HepG2 (cell line): ENCODE results near the gene ZNF48. TPM values are rescaled to one million over a fixed set of nuclear protein-coding genes. Genes with fewer than 3 reads are reported as not detected.
A peak's percentile ranks its signal among the peaks of the same experiment; 100 is the strongest.

ENCODE experiments used
- ARNTL ChIP-seq: sonication (generic); formaldehyde crosslinking; IDR thresholded peaks from 2 replicates; pipeline ENCODE4 v1.4.0; 2020; ENCODE audit warnings: mild to moderate bottlenecking, missing genetic modification reagents
- ELF4 ChIP-seq: sonication (generic); formaldehyde crosslinking; IDR thresholded peaks from 2 replicates; pipeline ENCODE4 v1.5.0; 2020; ENCODE audit warnings: missing genetic modification reagents, mild to moderate bottlenecking, moderate library complexity, borderline replicate concordance
- GABPB1 ChIP-seq: IDR thresholded peaks from 2 replicates; pipeline ENCODE4 v1.6.1; 2016; ENCODE audit warnings: mild to moderate bottlenecking, missing genetic modification reagents, moderate library complexity, missing compliant biosample characterization
- HOMEZ ChIP-seq: IDR thresholded peaks from 2 replicates; pipeline ENCODE4 v1.6.1; 2016; ENCODE audit warnings: low read depth
- NFE2 ChIP-seq: sonication (generic); formaldehyde crosslinking; IDR thresholded peaks from 2 replicates; pipeline ENCODE4 v1.4.0; 2020; ENCODE audit warnings: missing genetic modification reagents
- PCBP2 ChIP-seq: fragments of 200-400 bp; formaldehyde crosslinking; optimal IDR thresholded peaks from 2 replicates; pipeline ENCODE3; 2018; ENCODE audit warnings: low read length, low read depth; ENCODE audit not compliant: poor library complexity, severe bottlenecking
- SNRNP70 ChIP-seq: fragments of 200-400 bp; formaldehyde crosslinking; IDR thresholded peaks from 2 replicates; pipeline ENCODE4 v1.6.1; 2017; ENCODE audit warnings: mild to moderate bottlenecking, low read depth, low read length, moderate library complexity
- SOX5 ChIP-seq: IDR thresholded peaks from 2 replicates; pipeline ENCODE4 v1.6.1; 2016; ENCODE audit warnings: borderline replicate concordance
- TBX3 ChIP-seq: fragments of 450-650 bp; IDR thresholded peaks from 2 replicates; pipeline ENCODE4 v1.6.1; 2017; ENCODE audit warnings: antibody characterized with exemption, mild to moderate bottlenecking, inconsistent platforms, borderline replicate concordance
- ZNF776 ChIP-seq: sonication (generic); formaldehyde crosslinking; IDR thresholded peaks from 2 replicates; pipeline ENCODE4 v1.4.0; 2020; ENCODE audit warnings: mild to moderate bottlenecking, missing genetic modification reagents
- ZSCAN12 ChIP-seq: sonication (generic); formaldehyde crosslinking; IDR thresholded peaks from 2 replicates; pipeline ENCODE4 v1.9.0; 2021; ENCODE audit warnings: mild to moderate bottlenecking, missing genetic modification reagents
- ZZZ3 ChIP-seq: sonication (generic); formaldehyde crosslinking; IDR thresholded peaks from 2 replicates; pipeline ENCODE4 v1.4.0; 2020; ENCODE audit warnings: missing genetic modification reagents, mild to moderate bottlenecking, borderline replicate concordance
- polyA plus RNA-seq, 8 experiments: library from polyadenylated mRNA; depleted of rRNA in 3 of 8; stranded (reverse) in 7 of 8; unstranded in 1 of 8; fragments of >200 nt; fragmentation: Illumina TruSeq in 4 of 8; extraction: Trizol in 4 of 8; gene quantifications; 2 replicates each; pipeline versions ENCODE4 v1.2.1 to v1.2.3, GENCODE V29; 2011 to 2016; ENCODE audit warnings: low read depth in 4 of 8, missing spikeins in 1 of 8, mixed read lengths in 1 of 8; ENCODE audit not compliant: insufficient read depth in 1 of 8
- total RNA-seq, 5 experiments: library from RNA; depleted of rRNA; stranded (reverse); fragments of >200 nt; fragmentation: Illumina TruSeq; extraction: Trizol; gene quantifications; 2 replicates each; pipeline ENCODE4 v1.2.3, GENCODE V29; 2016; ENCODE audit warnings: low read depth in 1 of 5
- TF ChIP-seq, protein P1 (sequence below): sonication (generic); formaldehyde crosslinking; IDR thresholded peaks from 2 replicates; pipeline ENCODE4; 2020; ENCODE audit warnings: missing genetic modification reagents, mild to moderate bottlenecking, borderline replicate concordance
- TF ChIP-seq, protein P2 (sequence below): sonication (generic); formaldehyde crosslinking; IDR thresholded peaks from 2 replicates; pipeline ENCODE4 v1.4.0; 2020; ENCODE audit warnings: mild to moderate bottlenecking, missing genetic modification reagents
- TF ChIP-seq, protein P3 (sequence below): sonication (generic); formaldehyde crosslinking; IDR thresholded peaks from 2 replicates; pipeline ENCODE4 v1.9.0; 2021; ENCODE audit warnings: mild to moderate bottlenecking, missing genetic modification reagents

ZNF48 gene
- total and polyA plus RNA-seq, 2 of the 13 experiments (the other 11 are each of a cell fraction or from before 2014, with no cell fraction given), result 9.9 to 12.3 TPM

DNA sequence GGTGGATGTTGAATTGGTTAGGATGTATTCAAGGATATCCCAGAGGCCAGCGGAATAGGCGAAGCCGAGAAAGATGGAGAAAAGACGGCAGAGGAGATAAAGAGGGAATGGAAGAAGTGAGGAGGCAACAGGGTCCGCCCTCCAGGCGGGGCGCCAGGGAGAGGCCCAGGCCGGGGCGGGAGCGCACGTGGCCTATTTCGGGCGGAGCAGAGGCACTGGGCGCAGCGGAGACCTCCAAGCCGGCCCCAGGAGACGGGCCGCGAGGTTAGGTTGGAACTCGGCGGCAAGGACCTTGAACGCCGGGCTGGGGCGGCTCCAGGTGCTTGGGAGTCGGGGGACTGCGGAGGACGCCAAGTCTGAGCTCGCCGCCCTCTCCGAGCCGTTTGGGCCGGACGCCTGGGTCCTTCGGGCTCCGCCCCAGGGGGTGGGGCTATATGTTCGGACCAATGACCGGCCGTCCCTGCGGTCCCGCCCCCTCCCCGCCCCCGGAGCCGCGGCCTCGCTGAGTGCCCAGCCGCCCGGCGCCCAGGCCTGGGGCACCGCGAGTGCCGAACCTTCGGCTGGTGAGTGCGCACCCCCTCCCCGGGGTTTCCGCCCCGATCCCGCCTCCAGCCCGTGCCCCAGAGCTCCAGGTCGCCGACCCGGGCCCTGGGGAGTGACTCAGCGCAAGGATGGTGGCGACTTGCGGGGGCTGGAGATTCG, 12.0 kb downstream of the ZNF48 start, which contains the start of gene ZNF771 (continued):
- TF ChIP-seq, protein P1, sequence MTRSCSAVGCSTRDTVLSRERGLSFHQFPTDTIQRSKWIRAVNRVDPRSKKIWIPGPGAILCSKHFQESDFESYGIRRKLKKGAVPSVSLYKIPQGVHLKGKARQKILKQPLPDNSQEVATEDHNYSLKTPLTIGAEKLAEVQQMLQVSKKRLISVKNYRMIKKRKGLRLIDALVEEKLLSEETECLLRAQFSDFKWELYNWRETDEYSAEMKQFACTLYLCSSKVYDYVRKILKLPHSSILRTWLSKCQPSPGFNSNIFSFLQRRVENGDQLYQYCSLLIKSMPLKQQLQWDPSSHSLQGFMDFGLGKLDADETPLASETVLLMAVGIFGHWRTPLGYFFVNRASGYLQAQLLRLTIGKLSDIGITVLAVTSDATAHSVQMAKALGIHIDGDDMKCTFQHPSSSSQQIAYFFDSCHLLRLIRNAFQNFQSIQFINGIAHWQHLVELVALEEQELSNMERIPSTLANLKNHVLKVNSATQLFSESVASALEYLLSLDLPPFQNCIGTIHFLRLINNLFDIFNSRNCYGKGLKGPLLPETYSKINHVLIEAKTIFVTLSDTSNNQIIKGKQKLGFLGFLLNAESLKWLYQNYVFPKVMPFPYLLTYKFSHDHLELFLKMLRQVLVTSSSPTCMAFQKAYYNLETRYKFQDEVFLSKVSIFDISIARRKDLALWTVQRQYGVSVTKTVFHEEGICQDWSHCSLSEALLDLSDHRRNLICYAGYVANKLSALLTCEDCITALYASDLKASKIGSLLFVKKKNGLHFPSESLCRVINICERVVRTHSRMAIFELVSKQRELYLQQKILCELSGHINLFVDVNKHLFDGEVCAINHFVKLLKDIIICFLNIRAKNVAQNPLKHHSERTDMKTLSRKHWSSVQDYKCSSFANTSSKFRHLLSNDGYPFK (CRISPR knock-in tag), result peak; percentile 78; the same call in 1 of the 2 replicates
- TF ChIP-seq HOMEZ (CRISPR knock-in tag) (0 out of 2 replicates have a peak, but pooled peaks have one; percentile 20), ARNTL (peak; percentile 90; the same call in 1 of the 2 replicates), ZSCAN12 (peak; percentile 68; the same call in 1 of the 2 replicates), ZZZ3 (CRISPR knock-in tag) (peak; percentile 85; the same call in 1 of the 2 replicates), PCBP2 (no peak), GABPB1 (peak; percentile 82), SNRNP70 (no peak), TBX3 (peak; percentile 46; the same call in 1 of the 2 replicates), ELF4 (CRISPR knock-in tag) (0 out of 2 replicates have a peak, but pooled peaks have one; percentile 70), NFE2 (peak; percentile 65; the same call in 1 of the 2 replicates), SOX5 (peak; percentile 47; the same call in 1 of the 2 replicates), ZNF776 (CRISPR knock-in tag) (peak; percentile 87; the same call in 1 of the 2 replicates)
- TF ChIP-seq, protein P2, sequence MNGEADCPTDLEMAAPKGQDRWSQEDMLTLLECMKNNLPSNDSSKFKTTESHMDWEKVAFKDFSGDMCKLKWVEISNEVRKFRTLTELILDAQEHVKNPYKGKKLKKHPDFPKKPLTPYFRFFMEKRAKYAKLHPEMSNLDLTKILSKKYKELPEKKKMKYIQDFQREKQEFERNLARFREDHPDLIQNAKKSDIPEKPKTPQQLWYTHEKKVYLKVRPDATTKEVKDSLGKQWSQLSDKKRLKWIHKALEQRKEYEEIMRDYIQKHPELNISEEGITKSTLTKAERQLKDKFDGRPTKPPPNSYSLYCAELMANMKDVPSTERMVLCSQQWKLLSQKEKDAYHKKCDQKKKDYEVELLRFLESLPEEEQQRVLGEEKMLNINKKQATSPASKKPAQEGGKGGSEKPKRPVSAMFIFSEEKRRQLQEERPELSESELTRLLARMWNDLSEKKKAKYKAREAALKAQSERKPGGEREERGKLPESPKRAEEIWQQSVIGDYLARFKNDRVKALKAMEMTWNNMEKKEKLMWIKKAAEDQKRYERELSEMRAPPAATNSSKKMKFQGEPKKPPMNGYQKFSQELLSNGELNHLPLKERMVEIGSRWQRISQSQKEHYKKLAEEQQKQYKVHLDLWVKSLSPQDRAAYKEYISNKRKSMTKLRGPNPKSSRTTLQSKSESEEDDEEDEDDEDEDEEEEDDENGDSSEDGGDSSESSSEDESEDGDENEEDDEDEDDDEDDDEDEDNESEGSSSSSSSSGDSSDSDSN (CRISPR knock-in tag), result peak; percentile 92
- TF ChIP-seq, protein P3, sequence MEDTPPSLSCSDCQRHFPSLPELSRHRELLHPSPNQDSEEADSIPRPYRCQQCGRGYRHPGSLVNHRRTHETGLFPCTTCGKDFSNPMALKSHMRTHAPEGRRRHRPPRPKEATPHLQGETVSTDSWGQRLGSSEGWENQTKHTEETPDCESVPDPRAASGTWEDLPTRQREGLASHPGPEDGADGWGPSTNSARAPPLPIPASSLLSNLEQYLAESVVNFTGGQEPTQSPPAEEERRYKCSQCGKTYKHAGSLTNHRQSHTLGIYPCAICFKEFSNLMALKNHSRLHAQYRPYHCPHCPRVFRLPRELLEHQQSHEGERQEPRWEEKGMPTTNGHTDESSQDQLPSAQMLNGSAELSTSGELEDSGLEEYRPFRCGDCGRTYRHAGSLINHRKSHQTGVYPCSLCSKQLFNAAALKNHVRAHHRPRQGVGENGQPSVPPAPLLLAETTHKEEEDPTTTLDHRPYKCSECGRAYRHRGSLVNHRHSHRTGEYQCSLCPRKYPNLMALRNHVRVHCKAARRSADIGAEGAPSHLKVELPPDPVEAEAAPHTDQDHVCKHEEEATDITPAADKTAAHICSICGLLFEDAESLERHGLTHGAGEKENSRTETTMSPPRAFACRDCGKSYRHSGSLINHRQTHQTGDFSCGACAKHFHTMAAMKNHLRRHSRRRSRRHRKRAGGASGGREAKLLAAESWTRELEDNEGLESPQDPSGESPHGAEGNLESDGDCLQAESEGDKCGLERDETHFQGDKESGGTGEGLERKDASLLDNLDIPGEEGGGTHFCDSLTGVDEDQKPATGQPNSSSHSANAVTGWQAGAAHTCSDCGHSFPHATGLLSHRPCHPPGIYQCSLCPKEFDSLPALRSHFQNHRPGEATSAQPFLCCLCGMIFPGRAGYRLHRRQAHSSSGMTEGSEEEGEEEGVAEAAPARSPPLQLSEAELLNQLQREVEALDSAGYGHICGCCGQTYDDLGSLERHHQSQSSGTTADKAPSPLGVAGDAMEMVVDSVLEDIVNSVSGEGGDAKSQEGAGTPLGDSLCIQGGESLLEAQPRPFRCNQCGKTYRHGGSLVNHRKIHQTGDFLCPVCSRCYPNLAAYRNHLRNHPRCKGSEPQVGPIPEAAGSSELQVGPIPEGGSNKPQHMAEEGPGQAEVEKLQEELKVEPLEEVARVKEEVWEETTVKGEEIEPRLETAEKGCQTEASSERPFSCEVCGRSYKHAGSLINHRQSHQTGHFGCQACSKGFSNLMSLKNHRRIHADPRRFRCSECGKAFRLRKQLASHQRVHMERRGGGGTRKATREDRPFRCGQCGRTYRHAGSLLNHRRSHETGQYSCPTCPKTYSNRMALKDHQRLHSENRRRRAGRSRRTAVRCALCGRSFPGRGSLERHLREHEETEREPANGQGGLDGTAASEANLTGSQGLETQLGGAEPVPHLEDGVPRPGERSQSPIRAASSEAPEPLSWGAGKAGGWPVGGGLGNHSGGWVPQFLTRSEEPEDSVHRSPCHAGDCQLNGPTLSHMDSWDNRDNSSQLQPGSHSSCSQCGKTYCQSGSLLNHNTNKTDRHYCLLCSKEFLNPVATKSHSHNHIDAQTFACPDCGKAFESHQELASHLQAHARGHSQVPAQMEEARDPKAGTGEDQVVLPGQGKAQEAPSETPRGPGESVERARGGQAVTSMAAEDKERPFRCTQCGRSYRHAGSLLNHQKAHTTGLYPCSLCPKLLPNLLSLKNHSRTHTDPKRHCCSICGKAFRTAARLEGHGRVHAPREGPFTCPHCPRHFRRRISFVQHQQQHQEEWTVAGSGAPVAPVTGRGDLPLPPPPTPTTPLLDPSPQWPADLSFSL (CRISPR knock-in tag), result no peak
